Colon (tissue), 2 donors: ENCODE results near the gene BTG2.

Source experiments
- FAIRE-seq: peaks from 2 replicates; lab custom pipeline; 2012; peaks lifted over from hg19 to GRCh38; lab: Jason Lieb, UNC
- donor health status: control.
- donor health status: control.

Gene BTG2

DNA sequence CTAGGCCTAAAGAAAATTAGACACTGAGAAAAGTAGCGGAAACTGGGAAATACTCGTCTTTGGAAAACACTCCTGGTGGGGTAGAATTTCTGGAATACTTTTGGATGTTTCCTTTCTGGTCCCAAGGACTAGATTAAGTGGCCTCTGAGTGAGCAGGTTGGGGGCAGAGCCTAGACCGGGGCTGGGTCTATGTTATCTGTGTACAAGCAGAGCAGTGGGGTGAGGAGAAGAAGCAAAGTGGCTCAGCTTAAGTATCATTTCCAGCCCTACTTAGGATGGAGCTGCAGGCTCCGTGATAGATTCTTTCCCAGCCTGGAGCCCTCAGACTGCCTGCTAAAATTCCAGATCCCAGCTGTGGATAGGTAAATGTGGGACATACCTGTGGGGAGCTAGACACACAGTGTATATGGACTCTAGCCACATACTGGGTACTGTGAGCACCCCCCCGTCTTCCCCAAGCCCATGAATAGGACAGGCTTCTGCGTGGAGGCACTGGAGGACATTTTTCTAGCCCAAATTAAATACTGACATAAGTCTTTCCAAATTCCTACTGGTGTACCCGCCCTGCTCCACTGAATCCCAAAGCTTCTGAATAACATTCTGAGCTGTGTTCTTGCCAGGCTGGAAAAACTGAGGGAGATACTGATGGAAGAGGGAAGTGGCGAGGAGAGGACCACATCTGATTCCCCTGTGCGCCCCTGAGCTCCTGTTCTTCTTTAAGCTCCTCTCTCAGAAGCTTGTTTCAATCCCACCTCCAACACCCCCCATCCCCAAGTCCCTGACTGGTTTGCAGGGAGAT, 38.8 kb downstream of the BTG2 start:
- no peak for FAIRE-seq

DNA sequence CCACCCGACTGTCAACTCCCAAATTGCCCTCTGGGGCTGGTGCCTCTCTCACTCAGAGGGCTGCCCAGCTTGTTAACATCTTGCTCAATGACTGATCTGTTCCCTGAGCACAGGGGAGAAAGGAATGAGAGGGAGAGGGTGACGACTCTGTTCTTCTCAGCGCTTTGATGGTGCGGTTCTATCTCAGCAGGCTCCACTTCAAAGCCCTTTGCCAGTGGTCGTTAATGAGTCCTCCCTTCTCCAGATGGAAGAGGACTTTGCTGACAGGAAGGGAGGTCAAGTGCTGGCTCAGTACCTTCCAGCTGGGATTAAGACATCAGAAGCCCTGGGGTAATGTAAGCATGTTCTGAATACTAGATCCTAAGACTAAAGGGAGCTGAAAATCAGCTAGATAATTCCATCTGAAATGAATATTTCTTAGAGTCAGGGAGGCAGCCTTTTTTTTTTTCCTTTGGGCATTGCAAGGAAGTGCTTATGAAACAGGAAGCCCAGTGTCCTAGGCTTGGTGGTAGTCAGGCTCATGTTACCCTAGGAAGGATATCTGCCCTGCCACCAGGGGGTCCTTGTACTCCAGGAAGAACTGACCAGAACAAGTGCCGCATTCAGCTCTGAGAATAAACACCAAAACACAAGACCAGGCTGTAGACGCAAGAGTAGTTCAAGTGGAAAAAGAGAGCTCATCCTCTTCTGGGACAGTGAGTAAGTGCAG, 40.9 kb downstream of the BTG2 start:
- FAIRE-seq, result no peak

GRCh38 chr1:203346769-203347102, 41.4 kb downstream of the BTG2 start:
- FAIRE-seq, result no peak

DNA sequence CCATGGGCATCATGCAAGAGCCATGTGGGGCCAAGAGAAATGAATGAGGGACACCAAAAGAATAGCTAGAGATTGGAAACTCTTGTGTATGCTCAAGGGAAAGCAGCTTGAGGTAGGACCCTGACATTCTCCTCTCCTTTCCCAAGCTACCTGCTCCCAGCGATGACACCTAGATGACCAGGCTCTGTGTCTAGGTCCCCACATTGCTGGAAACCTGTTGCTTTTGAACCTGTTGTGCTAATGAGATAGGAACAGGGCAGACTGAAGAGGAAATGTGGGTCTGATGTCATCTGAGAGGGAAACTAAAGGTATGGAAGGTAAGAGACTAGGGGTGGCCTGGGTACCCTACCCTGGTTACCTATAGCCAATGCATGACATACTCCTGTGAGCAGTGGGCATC, 43.8 kb downstream of the BTG2 start:
- no peak for FAIRE-seq

DNA sequence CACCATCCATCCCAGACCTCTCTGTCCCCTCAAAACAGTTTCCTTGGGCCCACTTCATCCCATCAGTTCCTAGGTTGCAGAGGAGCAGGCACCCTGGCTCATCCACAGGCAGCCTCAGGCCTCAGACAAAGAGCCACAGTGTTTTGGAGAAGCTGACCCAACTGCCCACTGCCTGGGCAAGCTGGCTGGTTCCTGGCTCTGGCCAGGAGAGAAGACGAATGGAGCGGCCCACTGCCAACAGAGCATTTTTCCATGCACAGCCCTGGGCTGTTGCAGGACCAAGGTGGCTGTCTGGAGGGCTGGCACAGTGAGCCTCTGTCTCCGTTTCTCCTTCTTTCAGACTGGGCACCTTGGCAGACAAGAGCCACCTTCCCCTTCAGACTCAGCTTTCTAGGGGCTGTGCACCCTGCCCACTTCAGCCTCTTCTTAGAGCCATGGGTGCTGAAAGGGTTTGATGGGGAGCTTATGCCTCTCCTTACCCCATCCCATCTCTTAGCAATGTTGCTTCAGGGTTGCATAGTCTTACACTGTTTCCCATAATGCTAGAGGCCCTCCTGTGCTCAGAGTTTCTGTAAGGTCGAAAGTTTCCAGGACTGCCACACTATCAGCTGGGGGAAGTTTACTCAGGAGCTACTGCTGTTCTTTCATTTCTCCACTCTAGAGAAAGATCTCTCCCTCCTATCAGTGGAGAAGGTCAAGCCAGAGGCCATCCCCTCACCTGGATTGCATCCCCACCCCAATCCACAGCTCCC, 44.6 kb downstream of the BTG2 start:
- no peak for FAIRE-seq

DNA sequence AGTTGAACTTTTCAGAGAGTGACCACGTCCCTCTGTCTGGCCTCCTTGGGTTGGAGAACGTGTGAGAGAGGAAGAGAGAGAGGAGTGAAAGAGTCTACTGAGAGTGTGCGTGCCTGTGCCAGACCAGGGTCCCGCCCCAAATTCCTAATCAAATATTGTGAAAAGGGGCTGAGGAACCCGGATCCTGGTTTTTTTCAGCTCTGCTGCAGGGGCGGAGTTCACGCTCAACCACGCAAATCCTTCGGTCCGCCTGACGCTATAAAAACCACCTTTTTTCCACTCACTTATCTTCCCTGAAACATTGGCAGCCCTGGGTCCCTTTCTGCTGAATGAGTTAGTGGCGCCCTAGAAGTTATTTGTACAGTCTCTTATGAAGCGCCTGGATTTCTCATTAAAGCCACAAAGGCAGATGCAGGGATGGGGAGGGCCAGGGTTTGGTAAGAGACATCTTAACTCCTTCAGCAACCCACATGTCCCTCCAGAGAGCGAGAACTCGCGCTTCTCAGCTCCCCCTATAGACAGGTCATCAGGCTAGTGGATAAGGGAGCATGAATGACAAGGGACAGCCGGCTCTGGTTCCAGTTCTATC, 45.8 kb downstream of the BTG2 start, which contains the start of gene FMOD:
FMOD (minus strand) TSS at position 86 of the 589 bp plus-strand sequence. CDS start 2,852 bp downstream, outside the sequence.
- FAIRE-seq, result no peak

DNA sequence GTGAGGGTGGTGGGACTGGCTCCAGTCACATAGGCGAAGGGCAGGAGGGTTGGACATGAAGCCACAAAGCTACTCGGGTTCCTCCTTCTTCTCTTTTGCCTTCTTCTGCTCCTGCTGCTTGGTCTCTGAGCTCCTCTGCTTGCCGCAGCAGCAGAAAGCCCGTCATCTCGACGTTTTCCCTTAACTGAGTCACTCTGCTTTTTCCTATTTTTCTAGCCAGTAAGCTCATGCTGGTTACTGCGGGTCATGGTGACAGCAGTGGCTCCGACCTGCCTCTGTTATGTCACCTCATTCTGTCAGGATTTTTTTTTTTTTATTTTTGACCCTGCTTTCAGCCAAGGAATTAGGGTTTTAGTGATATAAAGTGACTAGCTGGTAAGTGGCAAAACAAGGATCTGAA, 48.2 kb downstream of the BTG2 start:
- no peak for FAIRE-seq

DNA sequence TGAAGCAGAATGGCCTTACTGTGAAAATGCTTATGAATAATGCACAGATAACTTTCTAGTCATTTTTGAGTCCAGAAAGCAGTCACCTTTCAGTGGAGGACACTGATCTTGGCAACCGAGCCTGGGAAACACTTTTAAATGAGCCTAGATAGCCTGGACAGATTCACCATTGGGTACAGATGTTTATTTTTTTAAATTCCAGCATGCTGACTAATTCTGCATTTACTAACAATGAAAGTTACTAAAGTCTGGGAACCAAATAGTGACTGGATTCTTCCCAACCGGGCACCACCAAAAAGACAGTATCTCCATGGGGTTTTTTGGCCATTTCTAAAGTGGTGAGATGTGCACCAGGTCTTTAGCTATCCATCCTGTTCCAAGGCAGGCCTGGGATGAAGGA, 48.9 kb downstream of the BTG2 start:
- FAIRE-seq, result no peak

GRCh38 chr1:203359010-203359571, 53.8 kb downstream of the BTG2 start:
- FAIRE-seq, result no peak
